Peyer's patch (tissue), 4 donors: ENCODE results near the gene RCOR1. TPM values are rescaled to one million over a fixed set of nuclear protein-coding genes. Genes with fewer than 3 reads are reported as not detected.

ENCODE experiments used
- DNase-seq, 3 donors: peaks; one replicate each; pipeline ENCODE4 v3.0.0-alpha.2; 2017 to 2019
- H3K27ac ChIP-seq, 4 donors: fragments of 200-600 bp; sonication (generic); one replicate each; pipeline ENCODE4 v1.5.1; 2016 to 2019
- H3K27me3 ChIP-seq, 2 donors: fragments of 200-600 bp; sonication (generic); one replicate each; pipeline ENCODE4 v1.5.1; 2019
- H3K36me3 ChIP-seq, 3 donors: fragments of 200-600 bp; sonication (generic); one replicate each; pipeline ENCODE4 v1.5.1; 2016 to 2019
- H3K4me1 ChIP-seq, 4 donors: fragments of 200-600 bp; sonication (generic); one replicate each; pipeline ENCODE4 v1.5.1; 2016 to 2019
- H3K4me3 ChIP-seq, 4 donors: fragments of 200-600 bp; sonication (generic); 1 replicate in 3 of 4; 2 replicates in 1 of 4; pipeline ENCODE4 v1.5.1; 2016 to 2019; ENCODE audit warnings: mild to moderate bottlenecking in 1 of 4
- H3K9me3 ChIP-seq, 4 donors: fragments of 200-600 bp; sonication (generic); one replicate each; pipeline ENCODE4 v1.5.1; 2016 to 2019; ENCODE audit warnings: mild to moderate bottlenecking in 1 of 4
- POLR2A ChIP-seq, 2 donors: fragments of 450-650 bp; IDR thresholded peaks; one replicate each; pipeline ENCODE4 v1.5.1; 2017; ENCODE audit warnings: antibody characterized with exemption in 2 of 2, mild to moderate bottlenecking in 2 of 2, moderate library complexity in 2 of 2
- total RNA-seq, 4 donors: library from RNA; depleted of rRNA; stranded (reverse); fragments of >200 nt; gene quantifications; one replicate each; pipeline ENCODE4 v1.1.0, GENCODE V29; 2016
- TF ChIP-seq, protein P1 (sequence below), 6 experiments: fragments of 450-650 bp in 4 of 6; fragments of 200-600 bp in 2 of 6; sonication (generic) in 1 of 6; IDR thresholded peaks; one replicate each; pipeline ENCODE4 v1.5.1; 2017 to 2019; ENCODE audit warnings: antibody characterized with exemption in 6 of 6, mild to moderate bottlenecking in 3 of 6, moderate library complexity in 1 of 6

Gene RCOR1
- total RNA-seq, 4 donors from 2014 or later = 16.5 to 26.3 (median 21.1) TPM

DNA sequence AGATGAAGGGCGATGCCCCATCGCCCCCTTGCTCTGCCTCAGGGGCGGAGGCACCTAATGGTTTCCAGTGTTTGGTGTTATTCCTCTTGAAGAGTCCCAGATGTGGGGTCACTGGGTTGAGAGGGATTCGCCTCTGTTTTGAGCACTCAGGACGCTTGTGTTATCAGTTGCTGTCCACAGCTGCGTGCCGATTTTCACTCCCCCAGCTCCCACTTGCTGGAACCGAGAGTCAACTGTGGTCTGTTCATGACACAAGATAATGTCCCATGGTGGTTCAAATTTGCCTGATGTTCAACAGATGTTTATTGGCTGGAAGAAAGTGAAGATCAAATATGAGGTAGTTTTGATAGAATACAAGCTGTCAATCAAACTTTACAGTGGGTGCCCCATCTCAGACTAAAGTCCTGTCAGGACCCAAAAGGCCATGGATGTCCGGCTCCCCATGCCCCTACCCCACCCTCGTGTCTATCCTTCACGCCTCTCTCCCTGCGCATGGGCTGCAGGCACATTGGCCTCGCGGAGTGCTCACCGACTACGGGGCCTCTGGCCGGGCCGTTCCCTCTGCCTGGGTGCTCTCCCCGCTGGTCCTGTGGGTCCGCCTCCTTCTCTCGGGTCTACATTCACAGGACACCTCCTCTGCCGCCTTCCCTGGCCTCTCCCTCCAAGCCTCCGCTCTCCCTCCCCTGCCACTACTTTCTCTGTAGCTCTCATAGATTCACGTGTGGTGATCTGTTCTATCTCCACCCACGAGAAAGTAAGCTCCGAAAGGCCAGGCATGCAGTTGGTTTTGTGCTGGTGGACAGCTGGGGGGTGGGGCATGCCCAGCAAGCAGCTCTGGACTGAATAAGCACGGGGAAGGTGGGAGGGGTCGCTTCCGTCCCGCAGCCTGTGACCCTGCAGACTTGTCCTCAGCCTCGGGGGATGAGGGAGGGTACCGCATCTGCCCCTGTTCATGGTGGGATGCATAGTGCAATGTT lies 178.0 kb downstream of the RCOR1 start:
- no peak overlapping the region for H3K4me3 ChIP-seq
- no peak for TF ChIP-seq POLR2A (IDR thresholded peaks at IDR 0.05)
- TF ChIP-seq, protein P1, sequence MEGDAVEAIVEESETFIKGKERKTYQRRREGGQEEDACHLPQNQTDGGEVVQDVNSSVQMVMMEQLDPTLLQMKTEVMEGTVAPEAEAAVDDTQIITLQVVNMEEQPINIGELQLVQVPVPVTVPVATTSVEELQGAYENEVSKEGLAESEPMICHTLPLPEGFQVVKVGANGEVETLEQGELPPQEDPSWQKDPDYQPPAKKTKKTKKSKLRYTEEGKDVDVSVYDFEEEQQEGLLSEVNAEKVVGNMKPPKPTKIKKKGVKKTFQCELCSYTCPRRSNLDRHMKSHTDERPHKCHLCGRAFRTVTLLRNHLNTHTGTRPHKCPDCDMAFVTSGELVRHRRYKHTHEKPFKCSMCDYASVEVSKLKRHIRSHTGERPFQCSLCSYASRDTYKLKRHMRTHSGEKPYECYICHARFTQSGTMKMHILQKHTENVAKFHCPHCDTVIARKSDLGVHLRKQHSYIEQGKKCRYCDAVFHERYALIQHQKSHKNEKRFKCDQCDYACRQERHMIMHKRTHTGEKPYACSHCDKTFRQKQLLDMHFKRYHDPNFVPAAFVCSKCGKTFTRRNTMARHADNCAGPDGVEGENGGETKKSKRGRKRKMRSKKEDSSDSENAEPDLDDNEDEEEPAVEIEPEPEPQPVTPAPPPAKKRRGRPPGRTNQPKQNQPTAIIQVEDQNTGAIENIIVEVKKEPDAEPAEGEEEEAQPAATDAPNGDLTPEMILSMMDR (IDR thresholded peaks at IDR 0.05) = no peak
- no peaks in the 10 kb centered on the region for H3K36me3 ChIP-seq
- no peak overlapping the region for H3K27ac ChIP-seq
- no peaks in the 10 kb centered on the region for H3K27me3 ChIP-seq
- no peaks in the 10 kb centered on the region for H3K9me3 ChIP-seq
- H3K4me1 ChIP-seq = peaks cover 0 to 14% (median 5%) of the 10 kb centered on the region in 4 donors
- peak in 1 of 3 donors; percentile 30 for DNase-seq

- no peak for TF ChIP-seq POLR2A (IDR thresholded peaks at IDR 0.05)
- TF ChIP-seq, protein P1 (IDR thresholded peaks at IDR 0.05) = no peak
- peak in 1 of 3 donors; percentile 23 for DNase-seq
- H3K4me3 ChIP-seq = no peak overlapping the region
- H3K9me3 ChIP-seq = no peaks in the 10 kb centered on the region
- no peaks in the 10 kb centered on the region for H3K27me3 ChIP-seq
- no peaks in the 10 kb centered on the region for H3K36me3 ChIP-seq
- no peak overlapping the region for H3K27ac ChIP-seq
- H3K4me1 ChIP-seq = peaks cover 0 to 14% (median 5%) of the 10 kb centered on the region in 4 donors
Measured at GRCh38 chr14:102771144-102771543, 178.7 kb downstream of the RCOR1 start.

DNA sequence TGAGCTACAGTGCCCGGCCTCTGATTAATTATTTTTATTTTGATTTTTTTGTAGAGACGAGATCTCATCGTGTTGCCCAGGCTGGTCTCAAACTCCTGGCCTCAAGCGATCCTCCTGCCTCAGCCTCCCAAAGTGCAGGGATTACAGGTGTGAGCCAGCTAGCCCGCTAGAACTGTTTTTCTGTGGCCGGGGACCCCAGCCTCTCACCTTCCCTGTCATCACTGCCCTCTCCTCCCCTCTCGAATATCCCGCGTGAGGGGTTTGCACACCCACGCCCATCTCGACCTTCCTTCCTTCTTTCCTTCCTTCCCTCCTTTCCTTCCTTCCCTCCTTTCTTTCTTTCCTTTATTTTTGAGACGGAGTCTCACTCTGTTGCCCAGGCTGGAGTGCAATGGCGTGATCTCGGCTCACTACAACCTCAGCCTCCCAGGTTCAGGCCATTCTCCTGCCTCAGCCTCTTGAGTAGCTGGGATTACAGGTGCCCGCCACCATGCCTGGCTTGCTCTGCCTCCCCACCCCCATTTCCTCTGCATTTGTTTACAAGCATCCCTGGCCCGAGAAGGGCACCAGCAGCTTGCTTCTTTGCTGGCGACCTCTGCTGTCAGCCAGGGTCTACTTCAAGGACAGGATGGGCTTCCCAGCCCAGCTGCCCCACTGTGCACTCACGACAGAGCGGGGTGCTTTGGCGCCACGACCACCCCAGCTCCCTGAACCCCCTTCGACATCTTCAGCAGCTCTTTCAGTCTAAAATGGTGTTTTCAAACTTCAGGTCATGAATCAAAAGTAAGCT lies 180.5 kb downstream of the RCOR1 start:
- H3K27me3 ChIP-seq = no peaks in the 10 kb centered on the region
- TF ChIP-seq, protein P1 (IDR thresholded peaks at IDR 0.05) = no peak
- no peak for TF ChIP-seq POLR2A (IDR thresholded peaks at IDR 0.05)
- no peaks in the 10 kb centered on the region for H3K9me3 ChIP-seq
- peak in 2 of 3 donors; percentile 24 to 67 for DNase-seq
- H3K4me3 ChIP-seq = no peak overlapping the region
- no peaks in the 10 kb centered on the region for H3K36me3 ChIP-seq
- peaks cover 0 to 18% (median 7%) of the 10 kb centered on the region in 4 donors for H3K4me1 ChIP-seq
- H3K27ac ChIP-seq = no peak overlapping the region

DNA sequence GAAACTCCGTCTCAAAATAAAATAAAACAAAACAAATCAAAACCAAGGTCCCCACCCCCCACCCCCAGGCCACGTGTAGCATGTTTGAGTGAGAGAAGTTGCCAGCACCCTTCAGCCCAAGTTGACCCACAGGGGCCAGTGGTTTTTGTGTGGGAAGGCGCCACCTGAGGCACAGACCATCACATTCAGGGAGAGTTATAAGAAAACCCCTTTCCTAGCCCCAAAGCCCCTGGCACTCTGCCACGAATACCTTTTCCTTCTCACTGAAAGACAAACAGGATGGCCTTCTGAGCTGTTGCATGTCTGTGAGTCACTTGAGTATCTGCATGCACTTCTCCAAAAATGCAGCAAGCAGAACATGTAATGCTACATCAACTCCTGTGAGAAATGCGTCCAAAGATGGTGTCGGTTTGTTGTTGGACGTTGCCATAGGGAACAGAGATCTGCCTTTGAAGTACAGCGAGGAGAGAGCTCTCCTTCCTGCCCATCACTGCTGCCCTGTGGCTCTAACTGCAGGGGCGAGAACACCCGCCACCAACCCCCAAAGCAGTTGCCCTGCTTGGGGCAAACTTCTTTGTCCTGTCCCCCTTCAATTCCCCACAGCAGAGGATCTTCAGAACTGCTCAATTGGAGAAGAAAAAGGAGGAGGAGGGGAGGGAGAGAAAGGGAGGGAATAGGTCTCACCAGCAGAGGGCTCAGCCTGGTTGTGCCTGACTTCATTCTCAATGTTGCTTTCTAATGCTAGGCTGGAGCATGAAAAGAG lies 182.1 kb downstream of the RCOR1 start:
- Histone ChIP-seq H3K36me3 (no peaks in the 10 kb centered on the region), H3K27ac (peak overlapping the region; percentile 7 to 89 (median 29)), H3K4me3 (no peak overlapping the region), H3K4me1 (peaks cover 0 to 15% (median 8%) of the 10 kb centered on the region in 4 donors), H3K27me3 (no peaks in the 10 kb centered on the region), H3K9me3 (no peaks in the 10 kb centered on the region)
- peak; percentile 58 to 83 (median 64) for DNase-seq
- TF ChIP-seq POLR2A (IDR thresholded peaks at IDR 0.05) = no peak
- TF ChIP-seq, protein P1 (IDR thresholded peaks at IDR 0.05) = peak; percentile 54 to 86 (median 78)
